Measurements from ENCODE around the gene ZDHHC3.

Gene ZDHHC3

DNA sequence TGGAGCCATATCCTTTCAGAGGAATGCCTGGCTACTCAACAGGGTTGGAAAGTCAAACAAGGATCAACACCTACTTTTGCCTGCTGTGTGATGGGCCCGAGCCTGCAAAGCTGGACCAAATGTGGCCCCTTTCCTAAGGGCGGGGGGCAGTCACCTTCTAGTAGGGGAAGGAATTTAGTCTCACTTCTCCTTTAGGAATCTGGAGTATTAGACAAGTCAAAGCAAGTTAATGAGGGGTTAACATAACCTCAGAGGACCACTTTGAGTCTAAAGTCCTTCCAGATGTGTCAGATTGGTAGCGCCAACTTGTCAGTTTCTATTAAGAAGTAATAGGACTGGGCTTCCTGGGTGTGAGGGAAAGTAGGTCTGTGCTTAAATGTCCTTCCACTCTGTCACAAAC, 6.8 kb upstream of the ZDHHC3 start:
- DNase-seq (ENCODE audit: low read depth): no peak
- TF ChIP-seq, protein P1, sequence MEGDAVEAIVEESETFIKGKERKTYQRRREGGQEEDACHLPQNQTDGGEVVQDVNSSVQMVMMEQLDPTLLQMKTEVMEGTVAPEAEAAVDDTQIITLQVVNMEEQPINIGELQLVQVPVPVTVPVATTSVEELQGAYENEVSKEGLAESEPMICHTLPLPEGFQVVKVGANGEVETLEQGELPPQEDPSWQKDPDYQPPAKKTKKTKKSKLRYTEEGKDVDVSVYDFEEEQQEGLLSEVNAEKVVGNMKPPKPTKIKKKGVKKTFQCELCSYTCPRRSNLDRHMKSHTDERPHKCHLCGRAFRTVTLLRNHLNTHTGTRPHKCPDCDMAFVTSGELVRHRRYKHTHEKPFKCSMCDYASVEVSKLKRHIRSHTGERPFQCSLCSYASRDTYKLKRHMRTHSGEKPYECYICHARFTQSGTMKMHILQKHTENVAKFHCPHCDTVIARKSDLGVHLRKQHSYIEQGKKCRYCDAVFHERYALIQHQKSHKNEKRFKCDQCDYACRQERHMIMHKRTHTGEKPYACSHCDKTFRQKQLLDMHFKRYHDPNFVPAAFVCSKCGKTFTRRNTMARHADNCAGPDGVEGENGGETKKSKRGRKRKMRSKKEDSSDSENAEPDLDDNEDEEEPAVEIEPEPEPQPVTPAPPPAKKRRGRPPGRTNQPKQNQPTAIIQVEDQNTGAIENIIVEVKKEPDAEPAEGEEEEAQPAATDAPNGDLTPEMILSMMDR (conservative IDR thresholded peaks at IDR 0.05; ENCODE audit: control insufficient read depth, insufficient read depth, low read depth, low read length): no peak
- no peak overlapping the region for H3K4me3 ChIP-seq (ENCODE audit: control insufficient read depth, low read depth, low read length)

DNA sequence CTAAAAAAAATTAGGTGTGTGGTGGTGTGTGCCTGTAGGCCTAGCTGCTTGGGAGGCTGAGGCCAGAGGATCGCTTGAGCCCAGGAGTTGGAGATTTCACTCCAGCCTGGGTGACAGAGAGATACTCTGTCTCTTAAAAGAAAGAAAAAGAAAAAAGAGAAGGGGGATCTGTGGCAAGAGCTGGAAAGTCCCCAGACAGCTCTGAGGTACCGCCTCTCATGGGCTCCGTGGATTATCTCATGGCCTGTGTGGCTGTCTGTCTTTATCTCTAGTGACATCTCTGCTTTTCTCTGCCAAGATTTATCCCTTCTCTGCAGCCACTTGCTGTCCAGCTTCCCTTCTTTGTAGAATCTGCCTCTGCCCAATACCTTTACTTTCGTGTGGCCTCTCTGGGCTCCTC, 5.8 kb upstream of the ZDHHC3 start:
- TF ChIP-seq, protein P1 (conservative IDR thresholded peaks at IDR 0.05; ENCODE audit: control insufficient read depth, insufficient read depth, low read depth, low read length): no peak
- H3K4me3 ChIP-seq (ENCODE audit: control insufficient read depth, low read depth, low read length): no peak overlapping the region
- no peak for DNase-seq (ENCODE audit: low read depth)

DNA sequence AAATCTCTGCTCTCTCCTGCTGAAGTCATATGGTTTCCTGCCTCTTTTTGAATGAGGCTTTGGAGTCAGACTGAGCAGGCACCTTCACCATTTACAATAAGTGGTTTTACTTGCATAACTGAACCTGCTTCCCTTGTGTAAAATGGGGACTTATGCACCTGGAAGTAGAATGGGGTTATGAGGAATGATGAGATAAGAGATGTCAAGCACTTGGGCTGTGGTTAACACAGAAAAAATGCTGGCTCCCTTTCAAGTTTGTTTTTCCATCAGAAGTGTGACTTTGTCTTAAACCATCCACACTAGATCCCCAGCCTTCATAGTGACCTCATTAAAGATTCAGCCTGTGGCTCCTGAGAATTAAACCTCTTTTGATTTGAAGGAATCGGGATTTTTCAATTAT, 5.2 kb upstream of the ZDHHC3 start:
- no peak overlapping the region for H3K4me3 ChIP-seq (ENCODE audit: control insufficient read depth, low read depth, low read length)
- peak; percentile 24 for DNase-seq (ENCODE audit: low read depth)
- TF ChIP-seq, protein P1 (conservative IDR thresholded peaks at IDR 0.05; ENCODE audit: control insufficient read depth, insufficient read depth, low read depth, low read length): no peak

DNA sequence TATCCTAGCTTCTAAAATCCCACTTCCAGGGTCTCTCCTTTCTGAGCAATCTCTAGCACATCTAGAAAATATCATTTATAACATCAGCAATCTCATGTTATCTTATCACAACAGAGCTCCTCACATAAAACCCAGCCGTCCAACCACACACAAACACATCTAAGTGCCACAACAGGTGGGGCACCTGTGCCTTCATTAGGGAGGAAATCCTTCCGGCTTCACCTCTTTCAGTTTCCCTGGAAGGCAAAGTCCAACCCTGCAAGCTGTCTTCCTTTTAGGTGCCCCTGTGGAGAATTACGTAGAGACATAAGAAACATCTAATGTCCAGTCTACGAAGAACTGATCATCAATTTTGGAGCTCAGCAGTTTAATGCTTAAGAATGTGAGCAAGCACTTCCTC, 1.6 kb downstream of the ZDHHC3 start:
- peak overlapping the region; percentile 89 for H3K4me3 ChIP-seq (ENCODE audit: control insufficient read depth, low read depth, low read length)
- no peak for DNase-seq (ENCODE audit: low read depth)
- TF ChIP-seq, protein P1 (conservative IDR thresholded peaks at IDR 0.05; ENCODE audit: control insufficient read depth, insufficient read depth, low read depth, low read length): no peak

DNA sequence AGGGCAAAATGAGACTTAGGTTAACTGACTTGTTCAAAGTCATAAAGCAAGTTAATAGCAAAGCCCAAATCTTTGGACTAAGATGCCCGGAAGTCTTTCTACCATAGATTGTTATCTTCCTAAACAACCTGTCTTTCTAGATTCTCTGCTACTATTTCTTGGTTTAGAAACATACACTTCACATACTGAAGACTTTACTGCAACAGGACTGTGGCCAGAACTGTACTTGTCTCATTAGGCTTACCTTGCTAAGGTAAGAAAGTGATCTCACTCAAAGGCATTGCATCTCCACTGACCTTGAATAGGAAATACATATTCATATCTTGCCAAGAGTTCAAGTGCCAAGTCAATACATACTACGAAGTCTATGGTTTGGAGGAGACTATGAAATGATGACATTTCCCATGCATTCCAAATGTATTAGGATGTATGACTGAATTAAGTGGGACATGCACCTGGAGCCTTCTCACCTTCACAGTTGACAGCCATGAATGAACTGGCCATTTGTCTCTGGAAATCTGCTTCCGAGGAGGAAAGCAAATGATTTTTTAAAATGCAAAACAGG, 5.0 kb downstream of the ZDHHC3 start:
- no peak overlapping the region for H3K4me3 ChIP-seq (ENCODE audit: control insufficient read depth, low read depth, low read length)
- DNase-seq (ENCODE audit: low read depth): no peak
- TF ChIP-seq, protein P1 (conservative IDR thresholded peaks at IDR 0.05; ENCODE audit: control insufficient read depth, insufficient read depth, low read depth, low read length): no peak

DNA sequence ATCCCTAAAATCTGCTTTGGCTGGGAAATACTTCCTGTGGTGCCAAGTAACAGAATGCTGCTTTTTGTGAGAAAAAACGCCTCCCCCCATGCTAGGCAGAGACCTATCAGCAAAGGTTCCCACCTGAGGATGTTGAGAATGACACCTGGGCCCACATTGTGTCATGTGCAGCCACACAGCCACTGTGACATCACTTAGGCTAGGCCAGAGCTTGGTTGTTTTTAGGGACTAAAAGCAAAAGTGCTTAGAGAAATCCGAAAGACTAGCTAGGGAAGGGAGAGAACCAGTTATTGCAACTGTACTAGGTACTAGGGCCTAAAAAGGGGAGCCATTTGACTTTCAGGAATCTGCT, 6.2 kb downstream of the ZDHHC3 start:
- H3K4me3 ChIP-seq (ENCODE audit: control insufficient read depth, low read depth, low read length): no peak overlapping the region
- DNase-seq (ENCODE audit: low read depth): no peak
- TF ChIP-seq, protein P1 (conservative IDR thresholded peaks at IDR 0.05; ENCODE audit: control insufficient read depth, insufficient read depth, low read depth, low read length): no peak
